DMS114 treated with DMSO at 0.1 percent for 48 hours (cell line): Measurements from ENCODE around the gene ZRSR2.
A peak's percentile ranks its signal among the peaks of the same experiment; 100 is the strongest.

Experiments used
- DNase-seq: peaks from one replicate; lab custom pipeline; 2025; ENCODE audit not compliant: unreplicated experiment; lab: John Stamatoyannopoulos, UW

ZRSR2 gene

DNA sequence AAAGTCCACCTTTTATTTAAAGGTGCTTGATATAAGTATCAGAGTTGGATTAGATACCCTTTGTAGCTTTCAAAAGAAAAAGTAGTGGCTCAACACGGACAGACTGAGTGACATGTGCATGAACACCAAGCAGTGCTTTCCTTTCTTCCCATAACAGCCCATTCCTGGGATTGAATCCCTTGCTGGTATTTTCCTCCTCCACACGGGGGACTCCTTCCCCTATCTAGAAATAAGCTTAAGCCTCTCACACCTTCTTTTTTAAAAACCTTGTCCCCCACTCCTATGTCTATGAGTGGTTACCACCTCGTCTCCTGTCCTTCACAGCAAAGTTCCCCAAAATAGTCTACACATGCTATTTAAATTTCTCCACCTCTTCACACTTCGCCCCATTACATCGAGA lies 59.3 kb downstream of the ZRSR2 start:
- peak; percentile 17 for DNase-seq

DNA sequence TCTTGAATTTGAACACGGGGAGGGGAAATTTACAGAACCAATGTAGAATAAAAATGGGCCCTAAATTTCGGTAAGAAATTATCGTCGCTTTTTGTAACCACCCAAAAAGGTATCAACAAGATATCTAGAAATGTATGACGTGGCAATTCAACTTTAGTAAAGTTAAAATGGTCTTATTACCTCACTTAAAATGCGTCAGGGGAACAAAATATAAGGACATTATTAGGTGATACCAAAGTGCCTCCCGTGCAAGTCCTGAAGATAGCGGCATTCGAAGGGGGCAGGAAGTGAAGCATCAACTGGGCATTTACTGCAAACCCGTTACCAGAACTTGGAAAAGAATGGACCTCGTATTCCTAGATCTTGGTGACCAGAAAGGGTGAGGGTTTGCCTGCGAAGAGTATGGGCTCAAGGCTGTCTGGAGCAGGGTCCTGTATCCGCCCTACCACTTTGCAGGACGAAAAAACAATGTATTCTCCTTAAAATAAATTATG lies 63.3 kb downstream of the ZRSR2 start:
- no peak for DNase-seq

DNA sequence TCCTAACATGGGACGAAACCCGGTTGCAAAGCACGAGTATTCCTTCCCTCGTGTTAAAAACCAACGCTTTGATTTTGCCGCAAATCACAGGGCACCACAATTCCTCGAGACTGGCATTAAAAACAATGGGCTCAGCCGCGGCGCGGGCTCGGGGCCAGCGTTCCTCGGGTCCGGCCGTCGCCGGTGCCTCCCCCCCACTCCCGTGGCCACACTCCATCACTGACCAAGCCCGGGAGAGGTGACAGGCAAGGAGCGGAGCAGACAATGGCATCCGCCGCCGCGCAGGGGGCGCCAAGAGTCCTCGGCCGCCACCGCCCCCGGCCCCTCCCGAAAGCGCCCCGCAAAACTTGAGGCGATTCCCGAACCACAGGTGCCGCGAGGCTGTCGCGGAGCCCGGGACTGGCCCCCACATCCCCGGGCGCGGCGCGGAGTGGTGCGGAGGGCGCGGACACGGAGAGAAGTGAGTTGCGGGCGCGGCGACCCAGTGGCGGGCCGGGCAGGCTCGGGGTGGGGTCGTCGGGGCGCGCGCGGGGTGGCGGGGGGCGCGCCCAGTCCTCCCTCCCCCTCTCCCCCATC lies 63.9 kb downstream of the ZRSR2 start:
- DNase-seq, result no peak

DNA sequence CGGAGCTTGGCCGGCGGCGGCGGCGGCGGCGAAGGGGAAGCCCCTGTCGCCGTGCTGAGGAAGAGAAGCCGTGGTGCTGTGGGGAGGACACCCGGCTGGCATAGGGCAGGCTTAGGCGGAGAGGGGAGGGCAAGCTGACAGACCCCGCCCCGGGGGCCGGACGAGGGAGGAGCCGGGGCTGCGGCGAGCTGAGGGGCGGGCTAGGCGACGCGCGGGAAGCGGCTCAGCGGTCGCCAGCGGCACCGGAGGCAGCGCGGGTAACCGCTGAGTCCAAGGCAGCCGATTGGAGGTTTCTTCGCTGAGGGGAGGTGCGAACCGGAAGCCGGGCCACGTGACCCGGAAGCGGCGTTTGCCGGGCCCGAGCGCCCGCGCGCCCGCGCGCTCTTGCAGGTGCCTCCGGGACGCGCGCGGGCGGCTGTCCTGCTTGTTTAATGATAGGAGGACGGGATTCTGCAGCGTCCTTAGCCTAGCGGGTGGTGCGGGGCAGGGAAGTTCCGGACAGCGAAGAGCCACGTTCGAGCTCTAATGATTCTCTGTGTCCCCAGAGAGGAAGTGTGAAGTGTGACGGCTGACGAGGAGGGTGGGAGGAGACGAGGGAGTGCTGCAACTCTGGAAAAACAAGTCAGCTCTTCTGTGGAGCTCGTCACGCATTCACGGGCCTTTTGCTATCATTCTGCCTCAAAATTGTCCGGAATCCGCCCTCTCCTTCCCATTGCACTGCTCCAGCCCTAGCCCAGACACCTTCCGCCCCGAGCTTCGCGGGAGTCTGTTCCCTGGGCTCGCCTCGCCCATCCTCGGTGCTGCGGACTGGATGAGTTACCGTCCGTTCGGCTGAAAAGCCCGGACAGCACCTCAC lies 64.7 kb downstream of the ZRSR2 start, which contains the start of gene AP1S2:
AP1S2 (minus strand) TSS at position 102 of the 856 bp plus-strand sequence. CDS start 2,289 bp downstream, outside the sequence.
- peak; percentile 86 for DNase-seq

DNA sequence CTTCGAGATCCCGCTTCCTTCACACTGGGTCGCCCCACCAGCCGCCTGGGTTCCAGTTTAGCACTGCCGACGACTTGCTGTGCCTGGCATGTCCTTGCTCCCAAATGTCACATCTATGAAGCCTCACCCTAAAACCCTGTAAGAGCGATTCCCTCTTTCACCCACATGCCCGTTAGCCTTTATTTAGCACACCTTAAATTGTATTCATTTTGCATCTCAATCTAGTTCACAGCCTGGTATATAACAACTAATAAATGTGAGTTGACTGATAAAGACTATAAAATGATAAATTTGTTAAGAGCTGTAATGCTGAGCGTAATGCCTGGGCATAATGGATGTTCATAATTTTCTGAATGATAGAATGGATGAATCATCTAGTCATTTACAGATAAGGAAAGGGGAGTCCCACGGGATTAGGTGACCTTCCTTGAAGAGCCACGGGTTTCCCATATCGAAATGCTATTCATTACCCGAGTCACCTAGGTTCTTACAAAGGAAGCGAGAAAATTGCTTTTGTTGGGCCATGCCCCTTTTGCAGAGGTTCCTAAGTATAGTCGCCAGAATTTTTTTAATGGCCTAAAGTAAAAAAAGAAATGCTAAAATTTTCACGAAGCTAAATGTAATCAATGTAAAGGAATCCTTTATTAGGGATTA lies 65.4 kb downstream of the ZRSR2 start:
- DNase-seq, result no peak

DNA sequence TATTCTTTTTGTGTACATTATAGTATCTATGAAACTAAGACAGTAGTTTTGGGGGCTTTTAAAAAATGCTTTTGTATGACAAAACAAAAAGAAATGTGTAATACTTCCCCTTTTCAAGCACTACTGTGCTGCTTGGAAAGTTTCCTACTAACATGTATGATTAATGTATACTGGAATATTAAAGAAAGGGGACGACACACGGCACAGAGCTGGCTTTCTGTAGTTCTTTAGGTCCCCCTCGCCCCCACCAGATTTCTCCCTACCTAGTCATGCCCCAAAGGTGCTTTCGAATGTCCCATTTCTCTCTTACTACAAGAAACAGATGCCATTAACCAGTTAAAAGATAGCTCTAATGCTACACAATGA lies 65.9 kb downstream of the ZRSR2 start:
- DNase-seq, result no peak

DNA sequence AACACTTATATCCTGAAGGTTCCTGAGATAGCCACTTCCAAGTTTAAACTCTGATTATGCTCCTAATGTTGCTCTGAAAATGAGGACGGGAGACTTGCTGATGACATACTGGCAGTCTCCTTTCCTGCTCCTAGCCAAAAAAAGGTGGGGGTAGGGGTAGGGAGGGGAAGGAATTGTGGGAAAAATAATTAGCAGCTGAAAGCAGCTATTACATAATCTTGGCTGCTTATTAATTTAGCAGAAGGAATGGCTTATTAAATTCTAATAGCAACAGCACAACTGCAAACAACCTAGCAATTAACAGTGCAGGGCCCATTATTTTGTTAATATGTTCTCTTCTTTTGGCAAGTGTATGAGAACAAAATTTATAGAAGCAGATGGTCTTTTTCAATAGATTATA lies 66.4 kb downstream of the ZRSR2 start:
- DNase-seq, result no peak

DNA sequence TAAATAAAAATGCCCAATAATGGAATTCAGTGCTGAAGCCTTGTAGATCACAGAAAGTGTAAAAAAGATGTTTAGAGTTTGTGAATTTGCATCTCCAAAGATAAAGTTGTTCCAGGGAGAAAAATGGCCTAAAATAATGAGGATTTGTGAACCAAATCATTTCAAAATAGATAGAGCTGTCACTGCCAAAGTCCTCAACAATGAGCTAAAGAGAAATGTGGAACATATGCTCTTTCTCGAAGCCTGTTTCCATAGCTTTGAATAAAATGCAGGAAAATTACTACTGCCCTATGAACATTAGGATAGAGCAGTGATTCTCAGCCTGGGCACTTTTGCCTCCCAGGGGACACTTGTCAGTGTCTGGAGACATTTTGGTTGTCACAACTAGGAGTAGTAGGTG lies 67.8 kb downstream of the ZRSR2 start:
- DNase-seq, result no peak

DNA sequence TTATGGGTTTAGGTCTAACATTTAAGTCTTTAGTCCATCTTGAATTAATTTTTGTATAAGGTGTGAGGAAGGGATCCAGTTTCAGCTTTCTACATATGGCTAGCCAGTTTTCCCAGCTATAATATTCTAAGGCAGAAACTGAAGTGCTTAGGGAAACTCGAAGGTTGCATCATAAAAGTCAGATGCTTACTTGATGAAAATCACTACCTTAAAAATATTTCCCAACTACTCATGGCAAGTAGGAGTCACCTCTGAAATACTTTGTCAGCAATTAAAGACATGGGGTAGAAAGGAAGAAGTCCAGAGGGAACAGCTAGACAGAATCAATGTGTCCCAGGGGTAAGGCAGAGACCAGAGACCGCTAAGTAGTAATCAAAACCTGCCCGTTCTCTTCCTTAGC lies 70.6 kb downstream of the ZRSR2 start:
- no peak for DNase-seq

DNA sequence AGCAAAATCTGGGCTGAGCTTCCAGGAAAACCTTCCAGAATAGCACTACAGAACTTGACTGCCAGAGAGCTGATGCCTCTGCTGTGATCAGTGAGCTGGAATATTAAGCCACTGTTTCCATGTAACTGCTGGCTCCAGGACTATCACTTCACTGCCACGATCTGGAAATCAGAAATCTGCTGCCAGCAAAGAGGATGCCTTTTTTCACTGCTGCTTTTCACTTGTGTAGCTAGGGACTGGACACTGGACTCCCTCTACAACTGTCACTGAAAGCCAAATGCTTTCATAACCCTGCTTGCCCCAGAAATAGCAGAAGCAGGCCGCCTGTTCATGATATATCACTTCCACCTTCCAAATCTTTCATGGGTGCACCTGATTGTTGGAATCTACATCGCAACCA lies 73.7 kb downstream of the ZRSR2 start:
- DNase-seq, result no peak

DNA sequence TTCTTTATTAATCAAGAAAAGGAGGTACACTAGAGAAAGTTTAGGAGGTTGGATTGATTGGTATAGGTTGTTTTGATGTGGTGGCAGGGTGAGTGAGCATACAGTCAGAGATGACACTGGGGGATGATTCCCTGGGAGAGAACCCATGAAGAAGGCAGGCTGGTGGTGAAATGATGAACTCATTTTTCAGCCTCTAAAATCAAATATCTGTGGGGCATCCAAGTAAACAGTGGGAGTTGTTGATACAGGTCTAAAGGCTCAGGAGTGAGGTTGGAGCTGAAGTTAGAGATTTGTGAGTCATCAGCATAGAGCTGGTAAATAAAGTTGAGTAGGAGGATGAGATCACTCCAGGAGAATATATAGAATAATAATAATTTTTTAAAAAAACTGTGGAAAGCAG lies 74.3 kb downstream of the ZRSR2 start:
- no peak for DNase-seq

DNA sequence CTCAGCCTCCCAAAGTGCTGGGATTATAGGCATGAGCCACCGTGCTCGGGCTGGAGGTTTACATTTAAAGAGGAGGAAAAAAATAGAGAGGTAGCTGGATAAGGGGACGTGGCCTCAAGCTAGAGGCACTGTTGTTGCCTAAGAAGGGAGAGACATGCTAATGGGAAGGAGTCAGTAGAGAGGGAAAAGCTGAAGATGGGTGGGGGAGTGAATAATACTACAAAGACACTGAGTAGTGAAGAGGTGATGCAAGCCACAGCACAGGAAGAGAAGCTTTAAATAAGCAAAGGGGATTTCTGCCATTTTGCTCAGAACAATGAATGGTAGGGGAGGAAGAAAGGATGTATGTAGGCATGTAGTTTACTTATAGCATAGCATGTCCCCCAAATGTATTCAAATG lies 75.9 kb downstream of the ZRSR2 start:
- no peak for DNase-seq

DNA sequence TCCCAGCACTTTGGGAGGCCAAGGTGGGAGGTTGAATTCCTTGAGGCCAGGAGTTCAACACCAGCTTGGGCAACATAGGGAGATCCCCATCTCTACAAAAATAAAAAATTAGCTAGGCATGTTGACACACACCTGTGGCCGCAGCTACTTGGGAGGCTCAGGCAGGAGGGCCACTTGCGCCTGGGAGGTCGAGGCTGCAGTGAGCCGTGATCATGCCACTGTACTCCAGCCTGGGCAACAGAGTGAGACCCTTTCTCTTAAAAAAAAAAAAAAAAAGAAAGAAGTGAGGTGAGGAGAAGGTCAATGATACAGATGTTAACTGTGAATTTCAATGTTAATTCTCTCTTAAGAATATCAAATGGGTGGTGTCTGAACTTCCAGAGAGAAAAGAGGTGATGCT lies 79.4 kb downstream of the ZRSR2 start:
- DNase-seq, result no peak

DNA sequence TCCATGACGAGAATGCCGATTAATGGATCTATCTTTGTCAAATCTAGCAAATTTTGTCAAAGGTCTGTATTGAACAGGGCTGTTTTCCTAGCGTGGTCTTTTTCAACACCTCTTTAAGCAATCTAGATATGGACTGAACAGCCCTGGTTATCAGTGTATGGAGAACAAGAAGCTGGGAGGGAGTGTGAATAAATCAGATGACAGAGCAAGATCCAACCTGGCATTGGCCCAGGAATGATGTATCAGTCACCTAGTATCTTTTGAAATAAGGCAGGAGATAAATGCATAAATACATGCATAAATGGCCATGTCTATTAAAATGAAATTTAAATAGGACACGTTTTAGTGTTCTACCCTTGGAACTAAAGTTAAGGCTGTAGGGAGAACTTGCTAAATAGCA lies 80.0 kb downstream of the ZRSR2 start:
- DNase-seq, result no peak
